ENCODE measurements around the gene SMLR1.

DNA sequence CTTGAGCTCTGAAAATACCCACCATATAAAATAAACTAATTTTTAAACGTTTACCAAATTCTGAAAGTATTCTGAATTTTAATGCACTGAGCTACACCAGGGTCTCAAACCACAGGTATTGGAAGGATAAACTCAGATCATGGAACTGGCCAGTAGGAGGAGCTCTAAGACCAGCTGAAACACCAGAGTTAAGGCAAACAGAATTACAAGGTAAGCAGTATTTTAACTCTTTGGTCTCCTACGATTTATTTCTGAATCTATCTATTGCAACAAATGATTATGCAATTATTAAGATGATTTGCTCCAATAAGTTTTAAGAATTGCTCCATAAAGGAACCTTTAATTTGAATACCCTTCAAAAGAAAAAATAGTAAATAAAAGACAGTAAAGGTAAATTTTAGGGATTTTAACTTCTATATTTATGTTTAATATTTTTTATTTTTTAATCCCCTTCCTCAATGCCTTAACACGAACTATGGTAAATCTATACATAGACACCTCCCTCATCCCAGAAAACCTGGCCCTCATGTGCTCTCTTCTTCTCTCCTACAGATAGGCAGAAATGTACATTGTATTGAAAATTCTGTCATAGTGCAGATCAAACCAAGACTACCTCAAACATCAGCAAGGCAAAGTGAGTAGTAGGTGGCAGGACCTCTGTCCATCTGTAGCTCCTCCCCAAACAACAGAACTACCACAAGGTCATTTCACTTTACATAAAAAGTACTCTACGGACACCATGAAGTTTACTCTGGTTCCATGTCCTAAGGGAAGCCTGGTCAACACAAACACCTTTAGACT lies 58.4 kb downstream of the SMLR1 start:
- TF ChIP-seq, protein P1, sequence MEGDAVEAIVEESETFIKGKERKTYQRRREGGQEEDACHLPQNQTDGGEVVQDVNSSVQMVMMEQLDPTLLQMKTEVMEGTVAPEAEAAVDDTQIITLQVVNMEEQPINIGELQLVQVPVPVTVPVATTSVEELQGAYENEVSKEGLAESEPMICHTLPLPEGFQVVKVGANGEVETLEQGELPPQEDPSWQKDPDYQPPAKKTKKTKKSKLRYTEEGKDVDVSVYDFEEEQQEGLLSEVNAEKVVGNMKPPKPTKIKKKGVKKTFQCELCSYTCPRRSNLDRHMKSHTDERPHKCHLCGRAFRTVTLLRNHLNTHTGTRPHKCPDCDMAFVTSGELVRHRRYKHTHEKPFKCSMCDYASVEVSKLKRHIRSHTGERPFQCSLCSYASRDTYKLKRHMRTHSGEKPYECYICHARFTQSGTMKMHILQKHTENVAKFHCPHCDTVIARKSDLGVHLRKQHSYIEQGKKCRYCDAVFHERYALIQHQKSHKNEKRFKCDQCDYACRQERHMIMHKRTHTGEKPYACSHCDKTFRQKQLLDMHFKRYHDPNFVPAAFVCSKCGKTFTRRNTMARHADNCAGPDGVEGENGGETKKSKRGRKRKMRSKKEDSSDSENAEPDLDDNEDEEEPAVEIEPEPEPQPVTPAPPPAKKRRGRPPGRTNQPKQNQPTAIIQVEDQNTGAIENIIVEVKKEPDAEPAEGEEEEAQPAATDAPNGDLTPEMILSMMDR (IDR thresholded peaks at IDR 0.05; ENCODE audit: low read depth, low read length) = peak; percentile 84
- TF ChIP-seq POLR2A (IDR thresholded peaks at IDR 0.05; ENCODE audit: extremely low read depth, insufficient read length) (no peak), MYC (IDR thresholded peaks at IDR 0.05; ENCODE audit: low read depth, low read length) (no peak)
